Endothelial cell (in vitro differentiated cells): ENCODE results near the gene CACNA1B. TPM values are rescaled to one million over a fixed set of nuclear protein-coding genes. Genes with fewer than 3 reads are reported as not detected.

ENCODE experiments used
- DNase-seq: peaks from one replicate; pipeline ENCODE4 v3.0.0; 2021; ENCODE audit warnings: low spot score
- H3K27ac Mint-ChIP-seq: one replicate; pipeline ENCODE4 v1.8.0; 2021; ENCODE audit warnings: mixed read lengths, inconsistent platforms; ENCODE audit not compliant: unreplicated experiment
- H3K27me3 Mint-ChIP-seq: one replicate; pipeline ENCODE4 v1.8.0; 2021; ENCODE audit warnings: mild to moderate bottlenecking, moderate library complexity, mixed read lengths, inconsistent platforms; ENCODE audit not compliant: unreplicated experiment
- H3K36me3 Mint-ChIP-seq: one replicate; pipeline ENCODE4 v1.8.0; 2021; ENCODE audit warnings: mild to moderate bottlenecking, low read depth, mixed read lengths, inconsistent platforms; ENCODE audit not compliant: unreplicated experiment
- H3K4me1 Mint-ChIP-seq: one replicate; pipeline ENCODE4 v1.8.0; 2021; ENCODE audit warnings: mild to moderate bottlenecking, mixed read lengths, inconsistent platforms; ENCODE audit not compliant: unreplicated experiment
- H3K4me3 Mint-ChIP-seq: one replicate; pipeline ENCODE4 v1.8.0; 2021; ENCODE audit warnings: mild to moderate bottlenecking, mixed read lengths, inconsistent platforms; ENCODE audit not compliant: unreplicated experiment
- H3K9me3 Mint-ChIP-seq: one replicate; pipeline ENCODE4 v1.8.0; 2021; ENCODE audit warnings: mixed read lengths, inconsistent platforms; ENCODE audit not compliant: unreplicated experiment
- total RNA-seq: library from RNA; stranded (reverse); fragmentation: NEBNext Ultra II Directional; extraction: Animal tissue kit (Norgen Biotek cat#: 25700); gene quantifications from one replicate; pipeline ENCODE4 v1.2.1, GENCODE V29; 2021; ENCODE audit not compliant: unreplicated experiment
- TF ChIP-seq, protein P1 (sequence below): fragments of 200-600 bp; sonication (generic); IDR thresholded peaks from one replicate; pipeline ENCODE4 v1.5.0; 2021; ENCODE audit warnings: antibody characterized with exemption; ENCODE audit not compliant: unreplicated experiment

The CACNA1B gene
- total RNA-seq, 1 donor from 2014 or later = 2.0 TPM

DNA sequence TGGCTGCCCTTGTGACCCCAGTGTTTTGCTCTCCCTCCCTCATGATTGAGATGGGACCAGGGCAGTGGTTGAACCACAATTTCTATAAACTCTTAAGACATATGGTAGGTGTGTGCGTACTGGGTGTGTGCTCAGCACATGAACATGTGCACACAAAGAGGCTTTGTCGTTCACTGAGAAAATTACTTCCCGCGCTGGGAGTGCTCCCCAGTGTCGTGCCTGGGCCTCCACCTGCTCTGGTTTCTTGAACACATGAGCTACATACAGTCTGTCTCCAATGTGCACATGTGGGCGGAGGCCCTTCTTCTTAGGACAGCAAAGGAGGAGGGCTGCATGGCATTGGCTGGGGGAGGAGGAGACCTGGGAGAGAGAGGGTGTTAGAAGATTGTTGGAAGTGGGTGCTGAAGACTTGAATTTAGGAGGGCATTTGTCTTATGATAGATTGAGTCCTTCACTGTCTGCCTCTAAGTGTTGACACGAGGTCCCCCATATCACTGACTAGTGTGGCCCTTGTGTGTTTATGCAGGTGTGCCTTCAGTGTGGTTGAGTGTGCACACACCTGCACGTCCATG is 170.0 kb downstream of the CACNA1B start:
- Mint-ChIP-seq H3K4me1 (peaks cover 22% of the 10 kb centered on the region), H3K9me3 (no peaks in the 10 kb centered on the region), H3K27me3 (peaks cover 15% of the 10 kb centered on the region), H3K36me3 (peaks cover 8% of the 10 kb centered on the region), H3K27ac (peak overlapping the region; percentile 40), H3K4me3 (no peak overlapping the region)
- no peak for DNase-seq
- TF ChIP-seq, protein P1, sequence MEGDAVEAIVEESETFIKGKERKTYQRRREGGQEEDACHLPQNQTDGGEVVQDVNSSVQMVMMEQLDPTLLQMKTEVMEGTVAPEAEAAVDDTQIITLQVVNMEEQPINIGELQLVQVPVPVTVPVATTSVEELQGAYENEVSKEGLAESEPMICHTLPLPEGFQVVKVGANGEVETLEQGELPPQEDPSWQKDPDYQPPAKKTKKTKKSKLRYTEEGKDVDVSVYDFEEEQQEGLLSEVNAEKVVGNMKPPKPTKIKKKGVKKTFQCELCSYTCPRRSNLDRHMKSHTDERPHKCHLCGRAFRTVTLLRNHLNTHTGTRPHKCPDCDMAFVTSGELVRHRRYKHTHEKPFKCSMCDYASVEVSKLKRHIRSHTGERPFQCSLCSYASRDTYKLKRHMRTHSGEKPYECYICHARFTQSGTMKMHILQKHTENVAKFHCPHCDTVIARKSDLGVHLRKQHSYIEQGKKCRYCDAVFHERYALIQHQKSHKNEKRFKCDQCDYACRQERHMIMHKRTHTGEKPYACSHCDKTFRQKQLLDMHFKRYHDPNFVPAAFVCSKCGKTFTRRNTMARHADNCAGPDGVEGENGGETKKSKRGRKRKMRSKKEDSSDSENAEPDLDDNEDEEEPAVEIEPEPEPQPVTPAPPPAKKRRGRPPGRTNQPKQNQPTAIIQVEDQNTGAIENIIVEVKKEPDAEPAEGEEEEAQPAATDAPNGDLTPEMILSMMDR = no peak

DNA sequence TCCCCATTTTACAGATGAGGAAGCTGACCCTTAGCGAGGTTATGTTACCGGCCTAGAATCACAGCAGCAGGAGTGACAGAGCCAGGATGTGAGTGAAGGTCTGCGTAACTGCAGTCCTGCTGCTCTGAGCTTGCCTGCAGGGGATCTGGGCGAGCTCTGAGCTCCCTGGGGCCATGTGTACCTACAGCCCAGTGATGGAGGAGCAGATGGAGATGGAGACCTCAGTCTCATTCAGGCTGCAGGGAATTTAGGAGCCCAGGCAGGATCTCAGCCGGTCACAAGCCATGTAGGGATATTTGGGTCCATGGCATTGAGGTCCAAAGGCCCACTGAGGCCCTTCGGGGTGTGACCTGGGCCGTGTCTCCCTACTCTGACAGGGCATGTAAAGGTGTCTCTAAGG is 170.6 kb downstream of the CACNA1B start:
- Mint-ChIP-seq H3K4me3 (no peak overlapping the region), H3K4me1 (peaks cover 22% of the 10 kb centered on the region), H3K27me3 (peaks cover 12% of the 10 kb centered on the region), H3K27ac (no peak overlapping the region), H3K36me3 (peaks cover 5% of the 10 kb centered on the region), H3K9me3 (no peaks in the 10 kb centered on the region)
- DNase-seq = no peak
- TF ChIP-seq, protein P1 = no peak

DNA sequence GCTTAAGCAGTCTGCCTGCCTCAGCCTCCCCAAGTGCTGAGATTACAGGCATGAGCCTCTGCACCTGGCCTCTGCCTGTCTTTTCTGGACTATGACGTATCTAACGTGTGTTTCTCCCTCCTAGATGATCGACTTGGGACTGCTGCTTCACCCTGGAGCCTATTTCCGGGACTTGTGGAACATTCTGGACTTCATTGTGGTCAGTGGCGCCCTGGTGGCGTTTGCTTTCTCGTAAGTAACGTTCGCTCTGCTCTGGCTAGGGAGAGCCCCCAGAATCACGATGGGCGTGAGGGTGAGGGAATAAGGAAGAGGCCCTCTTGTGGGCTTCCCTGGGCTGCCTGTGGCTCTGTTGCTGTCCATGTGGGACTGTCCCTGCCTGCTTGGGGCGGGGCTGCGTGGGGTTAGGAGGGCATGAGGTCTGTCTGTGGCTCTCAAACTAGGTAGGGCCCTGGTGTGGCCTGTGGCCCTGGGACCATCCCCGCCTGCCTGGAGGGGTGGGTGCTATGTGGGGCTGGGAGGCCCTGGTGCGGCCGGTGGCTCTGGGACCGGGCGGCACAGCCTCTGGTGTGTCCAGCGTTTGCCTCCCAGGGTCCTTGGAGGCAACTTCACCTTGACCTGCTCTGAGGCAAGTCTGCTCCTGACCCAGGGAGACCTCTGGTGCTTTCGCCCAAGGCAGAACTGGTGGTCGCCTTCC is 171.7 kb downstream of the CACNA1B start:
- no peak for DNase-seq
- Mint-ChIP-seq H3K4me3 (no peak overlapping the region), H3K9me3 (no peaks in the 10 kb centered on the region), H3K4me1 (peaks cover 26% of the 10 kb centered on the region), H3K36me3 (peaks cover 6% of the 10 kb centered on the region), H3K27me3 (peaks cover 14% of the 10 kb centered on the region), H3K27ac (no peak overlapping the region)
- TF ChIP-seq, protein P1 = no peak

DNA sequence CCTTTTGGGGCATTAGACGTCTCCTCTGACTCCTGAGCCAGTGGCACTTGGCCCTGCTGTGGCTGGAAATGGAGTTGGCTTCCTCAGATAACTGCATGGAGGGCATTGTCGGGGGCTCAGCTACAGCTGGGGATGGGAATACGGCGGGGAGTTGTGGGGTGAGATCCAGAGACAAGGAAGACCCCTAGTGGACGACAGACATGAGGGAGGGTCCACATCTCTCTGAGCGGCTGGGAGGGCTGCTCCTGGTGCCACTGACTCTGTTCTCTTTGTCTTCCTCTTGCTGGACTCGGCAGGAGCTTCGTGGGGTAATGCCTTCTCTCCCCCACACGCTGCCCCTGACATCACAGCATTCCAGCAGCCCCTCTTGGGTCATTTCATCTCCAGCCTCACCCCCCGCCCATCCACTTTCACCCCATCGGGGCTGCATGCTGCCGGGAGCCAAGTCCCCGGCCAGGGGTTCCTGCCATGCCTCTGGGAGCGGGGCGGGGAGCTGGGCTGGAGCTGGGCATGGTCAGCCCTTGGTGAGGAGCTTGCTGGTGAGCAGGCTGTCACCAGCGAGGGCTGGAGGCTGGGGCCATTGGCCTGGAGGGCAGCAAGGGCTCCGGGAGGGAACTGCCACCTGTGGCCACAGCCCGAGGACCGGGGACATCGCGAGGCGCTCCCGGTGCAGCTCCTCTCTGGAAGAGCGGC is 172.3 kb downstream of the CACNA1B start:
- DNase-seq = no peak
- Mint-ChIP-seq H3K4me1 (peaks cover 29% of the 10 kb centered on the region), H3K27ac (no peak overlapping the region), H3K36me3 (peaks cover 7% of the 10 kb centered on the region), H3K4me3 (no peak overlapping the region), H3K9me3 (no peaks in the 10 kb centered on the region), H3K27me3 (peaks cover 16% of the 10 kb centered on the region)
- TF ChIP-seq, protein P1 = no peak
